ENCODE data around the gene ALX3. TPM values are rescaled to one million over a fixed set of nuclear protein-coding genes. Genes with fewer than 3 reads are reported as not detected.

The ALX3 gene
- total RNA-seq, 2 experiments from 2014 or later: not detected

- ChIA-PET CTCF (ENCODE audit: unreplicated experiment) (interaction anchor here (0.7 to 1.0 kb wide), 3 partner anchors 18 to 78 kb away, joined by 3 to 7 read pairs (median 6); no protein-coding TSS in a partner anchor), POLR2A (interaction anchor here (0.6 to 1.8 kb wide), 9 partner anchors 10 to 486 kb away, joined by 3 to 7 read pairs (median 3); partner anchors contain the start of genes GNAI3 and RBM15)
- DNase-seq (ENCODE audit: low spot score): peak; percentile 97
- Histone ChIP-seq H3K4me3 (ENCODE audit: low read depth, low read length, poor library complexity, severe bottlenecking) (peak within 1 kb of the TSS; percentile 95), H3K4me1 (ENCODE audit: insufficient read depth, low read length, poor library complexity, severe bottlenecking) (peaks cover 37% of the 10 kb centered on the region), H3K9me3 (ENCODE audit: low read length) (no peaks in the 10 kb centered on the region), H3K36me3 (ENCODE audit: insufficient read depth, low read length) (peaks cover 29% of the 10 kb centered on the region), H2AFZ (ENCODE audit: low read length) (peak within 1 kb of the TSS; percentile 85), H3K9me2 (ENCODE audit: insufficient read depth, low read length) (no peaks in the 10 kb centered on the region), H4K20me1 (ENCODE audit: insufficient read depth, low read length) (no peaks in the 10 kb centered on the region), H3K27ac (ENCODE audit: low read depth, low read length, poor library complexity, severe bottlenecking) (peak within 1 kb of the TSS; percentile 43), H3K79me2 (ENCODE audit: insufficient read depth, low read depth, low read length) (peaks cover 31% of the 10 kb centered on the region), H3K4me2 (ENCODE audit: low read length) (peak within 1 kb of the TSS; percentile 86)
- TF ChIP-seq EZH2phosphoT487 (IDR thresholded peaks at IDR 0.05; ENCODE audit: borderline replicate concordance, low read depth, low read length): no peak
- no peak for TF ChIP-seq CTCF (conservative IDR thresholded peaks at IDR 0.05; ENCODE audit: low read length)
- BruUV-seq (replicated peaks): no TSS peak
- intact Hi-C loops (cut with micrococcal nuclease; ENCODE audit: unreplicated experiment): no loop called here
Observed at GRCh38 chr1:110034451-110035235, 35.8 kb downstream of the ALX3 start, which contains the start of gene STRIP1. Gene STRIP1, plus strand, starts transcription at chr1:110034624. Its CDS starts 14 bp downstream, at chr1:110034638.

- H3K9me2 ChIP-seq (ENCODE audit: insufficient read depth, low read length): no peaks in the 10 kb centered on the region
- H3K4me3 ChIP-seq (ENCODE audit: low read depth, low read length, poor library complexity, severe bottlenecking): peak overlapping the region; percentile 95
- H4K20me1 ChIP-seq (ENCODE audit: insufficient read depth, low read length): no peaks in the 10 kb centered on the region
- ChIA-PET CTCF (ENCODE audit: unreplicated experiment) (no interaction called here), POLR2A (interaction anchor here (0.9 to 1.8 kb wide), 6 partner anchors 18 to 305 kb away, joined by 3 to 7 read pairs (median 3); partner anchors contain the start of gene RBM15)
- H3K9me3 ChIP-seq (ENCODE audit: low read length): no peaks in the 10 kb centered on the region
- H3K4me2 ChIP-seq (ENCODE audit: low read length): peak overlapping the region; percentile 76
- peaks cover 37% of the 10 kb centered on the region for H3K4me1 ChIP-seq (ENCODE audit: insufficient read depth, low read length, poor library complexity, severe bottlenecking)
- no peak for TF ChIP-seq CTCF (conservative IDR thresholded peaks at IDR 0.05; ENCODE audit: low read length)
- no peak for TF ChIP-seq EZH2phosphoT487 (IDR thresholded peaks at IDR 0.05; ENCODE audit: borderline replicate concordance, low read depth, low read length)
- H3K27ac ChIP-seq (ENCODE audit: low read depth, low read length, poor library complexity, severe bottlenecking): peak overlapping the region; percentile 22
- peaks cover 31% of the 10 kb centered on the region for H3K79me2 ChIP-seq (ENCODE audit: insufficient read depth, low read depth, low read length)
- no peak for DNase-seq (ENCODE audit: low spot score)
- H3K36me3 ChIP-seq (ENCODE audit: insufficient read depth, low read length): peaks cover 23% of the 10 kb centered on the region
- TSS peak; percentile 86 for BruUV-seq (replicated peaks)
- H2AFZ ChIP-seq (ENCODE audit: low read length): peak overlapping the region; percentile 85
- intact Hi-C loops (cut with micrococcal nuclease; ENCODE audit: unreplicated experiment): no loop called here
Observed at GRCh38 chr1:110034040-110034450, 36.4 kb downstream of the ALX3 start.

- ChIA-PET POLR2A (no interaction called here), CTCF (ENCODE audit: unreplicated experiment) (no interaction called here)
- Histone ChIP-seq H3K27ac (ENCODE audit: low read depth, low read length, poor library complexity, severe bottlenecking) (no peak overlapping the region), H2AFZ (ENCODE audit: low read length) (peak overlapping the region; percentile 85), H3K4me2 (ENCODE audit: low read length) (peak overlapping the region; percentile 76; the same call in 1 of the 2 replicates), H3K4me3 (ENCODE audit: low read depth, low read length, poor library complexity, severe bottlenecking) (no peak overlapping the region), H4K20me1 (ENCODE audit: insufficient read depth, low read length) (no peaks in the 10 kb centered on the region), H3K79me2 (ENCODE audit: insufficient read depth, low read depth, low read length) (peaks cover 31% of the 10 kb centered on the region), H3K9me2 (ENCODE audit: insufficient read depth, low read length) (no peaks in the 10 kb centered on the region), H3K4me1 (ENCODE audit: insufficient read depth, low read length, poor library complexity, severe bottlenecking) (peaks cover 37% of the 10 kb centered on the region), H3K36me3 (ENCODE audit: insufficient read depth, low read length) (peaks cover 16% of the 10 kb centered on the region), H3K9me3 (ENCODE audit: low read length) (no peaks in the 10 kb centered on the region)
- no peak for DNase-seq (ENCODE audit: low spot score)
- TF ChIP-seq CTCF (conservative IDR thresholded peaks at IDR 0.05; ENCODE audit: low read length): no peak
- no peak for TF ChIP-seq EZH2phosphoT487 (IDR thresholded peaks at IDR 0.05; ENCODE audit: borderline replicate concordance, low read depth, low read length)
- no TSS peak for BruUV-seq (replicated peaks)
- intact Hi-C loops (cut with micrococcal nuclease; ENCODE audit: unreplicated experiment): no loop called here
Observed at GRCh38 chr1:110033421-110033820, 37.1 kb downstream of the ALX3 start.

All from OCI-LY7 (cell line).